Measurements from ENCODE around the gene APPL2.
"Not testable (repeated sequence)": the region's sequence is repeated elsewhere in the genome, so short reads cannot be mapped to it uniquely, and the experiment has no call there.

APPL2 gene

GRCh38 chr12:105190530-105190929 lies 45.4 kb downstream of the APPL2 start:
- no peak for DNase-seq

- DNase-seq: no peak
Observed at GRCh38 chr12:105189293-105189692, 46.7 kb downstream of the APPL2 start.

GRCh38 chr12:105183976-105184375 lies 52.0 kb downstream of the APPL2 start:
- DNase-seq: not testable (repeated sequence)

- not testable (repeated sequence) for DNase-seq
Observed at GRCh38 chr12:105183406-105183805, 52.6 kb downstream of the APPL2 start.

- DNase-seq: not testable (repeated sequence)
Observed at GRCh38 chr12:105179114-105179513, 56.9 kb downstream of the APPL2 start.

- DNase-seq: no peak
Observed at GRCh38 chr12:105177208-105177607, 58.8 kb downstream of the APPL2 start.

- DNase-seq: no peak
Observed at GRCh38 chr12:105175397-105175990, 60.5 kb downstream of the APPL2 start.

- no peak for DNase-seq
Observed at GRCh38 chr12:105171691-105172436, 64.1 kb downstream of the APPL2 start.

- no peak for DNase-seq
Observed at GRCh38 chr12:105170139-105170538, 65.8 kb downstream of the APPL2 start.

- no peak for DNase-seq
Observed at GRCh38 chr12:105168006-105168405, 68.0 kb downstream of the APPL2 start.

GRCh38 chr12:105167346-105167745 lies 68.6 kb downstream of the APPL2 start:
- DNase-seq: no peak

GRCh38 chr12:105166736-105167135 lies 69.2 kb downstream of the APPL2 start:
- no peak for DNase-seq

- DNase-seq: no peak
Observed at GRCh38 chr12:105164068-105164467, 71.9 kb downstream of the APPL2 start.

- DNase-seq: no peak
Observed at GRCh38 chr12:105162174-105162573, 73.8 kb downstream of the APPL2 start.

- no peak for DNase-seq
Observed at GRCh38 chr12:105158876-105159275, 77.1 kb downstream of the APPL2 start.

- DNase-seq: no peak
Observed at GRCh38 chr12:105157606-105158005, 78.4 kb downstream of the APPL2 start.

- no peak for DNase-seq
Observed at GRCh38 chr12:105156260-105156659, 79.7 kb downstream of the APPL2 start.

- DNase-seq: no peak
Observed at GRCh38 chr12:105142259-105142658, 93.7 kb downstream of the APPL2 start.

- no peak for DNase-seq
Observed at GRCh38 chr12:105141320-105141922, 94.6 kb downstream of the APPL2 start.

- DNase-seq: no peak
Observed at GRCh38 chr12:105138248-105138647, 97.7 kb downstream of the APPL2 start.
